ENCODE measurements around the gene ENPP3.
"Not testable (repeated sequence)": the region's sequence is repeated elsewhere in the genome, so short reads cannot be mapped to it uniquely, and the experiment has no call there.

Gene ENPP3

DNA sequence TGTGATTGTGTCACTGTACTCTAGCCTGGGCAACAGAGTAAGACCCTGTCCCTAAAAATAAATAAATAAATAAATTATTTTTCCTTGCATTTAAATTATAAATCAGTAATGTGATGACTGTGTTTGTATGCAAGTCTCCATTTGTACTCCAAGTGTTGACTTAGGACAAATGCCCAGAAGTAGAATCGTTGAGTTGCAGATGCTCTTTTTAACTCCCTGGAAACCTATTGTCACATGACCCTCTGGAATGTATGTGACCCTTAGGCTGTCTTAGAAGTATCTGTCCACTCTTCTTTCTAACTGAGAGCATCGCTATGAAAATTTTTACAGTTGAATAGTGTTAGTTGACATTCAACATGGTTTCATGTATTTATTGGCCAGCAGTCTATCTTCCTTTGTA is 45.3 kb downstream of the ENPP3 start:
- Histone ChIP-seq H2AFZ (ENCODE audit: low read length, unreplicated experiment) (no peak overlapping the region), H3K79me2 (ENCODE audit: control insufficient read depth, insufficient read depth, low read length, unreplicated experiment) (no peaks in the 10 kb centered on the region), H3K36me3 (ENCODE audit: insufficient read depth, low read length) (no peaks in the 10 kb centered on the region), H3K4me1 (ENCODE audit: control insufficient read depth, insufficient read depth, low read length, unreplicated experiment) (no peaks in the 10 kb centered on the region), H3K27ac (ENCODE audit: low read depth, low read length) (no peak overlapping the region), H3K27me3 (ENCODE audit: insufficient read depth, low read length) (no peaks in the 10 kb centered on the region), H3K4me3 (ENCODE audit: low read depth, low read length) (no peak overlapping the region)

DNA sequence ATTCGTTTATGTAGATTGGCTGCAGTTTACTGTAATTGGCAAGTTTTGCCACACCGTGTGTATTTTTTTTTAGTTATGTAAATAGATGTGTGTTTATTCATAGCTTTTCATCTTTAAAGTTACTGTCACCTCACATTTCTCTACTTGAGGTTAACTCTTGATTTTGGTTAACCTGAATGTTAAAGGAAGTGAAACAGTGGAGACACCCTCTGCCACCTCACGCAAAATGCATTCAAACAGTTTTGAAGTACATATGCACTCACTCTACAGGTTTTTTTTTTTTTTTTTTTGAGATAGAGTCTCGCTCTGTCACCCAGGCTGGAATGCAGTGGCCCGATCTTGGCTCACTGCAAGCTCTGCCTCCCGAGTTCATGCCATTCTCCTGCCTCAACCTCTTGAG is 46.4 kb downstream of the ENPP3 start:
- no peaks in the 10 kb centered on the region for H3K36me3 ChIP-seq (ENCODE audit: insufficient read depth, low read length)
- no peaks in the 10 kb centered on the region for H3K4me1 ChIP-seq (ENCODE audit: control insufficient read depth, insufficient read depth, low read length, unreplicated experiment)
- H3K27me3 ChIP-seq (ENCODE audit: insufficient read depth, low read length): no peaks in the 10 kb centered on the region
- no peaks in the 10 kb centered on the region for H3K79me2 ChIP-seq (ENCODE audit: control insufficient read depth, insufficient read depth, low read length, unreplicated experiment)
- H2AFZ ChIP-seq (ENCODE audit: low read length, unreplicated experiment): no peak overlapping the region
- no peak overlapping the region for H3K27ac ChIP-seq (ENCODE audit: low read depth, low read length)
- no peak overlapping the region for H3K4me3 ChIP-seq (ENCODE audit: low read depth, low read length)

DNA sequence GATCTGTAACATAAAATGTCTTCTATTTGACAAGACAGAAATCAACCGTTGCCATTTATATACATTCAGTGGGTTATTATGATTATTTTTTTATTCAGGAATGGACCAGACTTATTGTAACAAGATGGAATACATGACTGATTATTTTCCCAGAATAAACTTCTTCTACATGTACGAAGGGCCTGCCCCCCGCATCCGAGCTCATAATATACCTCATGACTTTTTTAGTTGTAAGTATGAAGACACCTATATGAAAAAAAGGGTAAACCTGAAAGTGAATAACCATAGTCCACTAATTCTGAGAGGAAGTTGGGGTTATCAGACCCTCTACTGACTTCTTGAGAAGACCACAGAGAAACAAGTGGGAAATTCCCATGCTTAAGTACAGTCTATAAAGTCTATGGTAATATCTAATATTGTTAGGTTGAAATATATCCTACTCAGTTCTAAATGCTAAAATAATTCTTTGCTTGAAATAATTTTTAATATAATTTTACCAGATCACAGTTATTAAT is 48.2 kb downstream of the ENPP3 start:
- no peaks in the 10 kb centered on the region for H3K36me3 ChIP-seq (ENCODE audit: insufficient read depth, low read length)
- H3K27me3 ChIP-seq (ENCODE audit: insufficient read depth, low read length): no peaks in the 10 kb centered on the region
- H3K4me1 ChIP-seq (ENCODE audit: control insufficient read depth, insufficient read depth, low read length, unreplicated experiment): no peaks in the 10 kb centered on the region
- H2AFZ ChIP-seq (ENCODE audit: low read length, unreplicated experiment): no peak overlapping the region
- H3K27ac ChIP-seq (ENCODE audit: low read depth, low read length): no peak overlapping the region
- no peak overlapping the region for H3K4me3 ChIP-seq (ENCODE audit: low read depth, low read length)
- H3K79me2 ChIP-seq (ENCODE audit: control insufficient read depth, insufficient read depth, low read length, unreplicated experiment): no peaks in the 10 kb centered on the region

DNA sequence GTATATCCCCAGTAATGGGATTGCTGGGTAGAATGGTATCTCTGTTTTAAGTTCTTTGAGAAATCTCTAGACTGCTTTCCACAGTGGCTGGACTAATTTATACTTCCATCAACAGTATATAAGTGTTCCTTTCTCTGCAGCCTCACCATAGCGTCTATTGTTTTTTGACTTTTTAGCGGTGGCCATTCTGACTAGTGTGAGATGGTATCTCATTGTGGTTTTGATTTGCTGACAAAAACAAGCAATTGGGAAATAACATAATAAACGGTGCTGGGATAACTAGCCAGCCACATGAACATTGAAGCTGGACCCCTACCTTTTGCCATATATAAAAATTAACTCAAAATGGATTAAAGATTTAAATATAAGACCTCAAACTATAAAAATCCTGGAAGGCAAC is 49.9 kb downstream of the ENPP3 start:
- H3K36me3 ChIP-seq (ENCODE audit: insufficient read depth, low read length): no peaks in the 10 kb centered on the region
- H3K4me3 ChIP-seq (ENCODE audit: low read depth, low read length): no peak overlapping the region
- H3K27me3 ChIP-seq (ENCODE audit: insufficient read depth, low read length): no peaks in the 10 kb centered on the region
- no peak overlapping the region for H2AFZ ChIP-seq (ENCODE audit: low read length, unreplicated experiment)
- H3K79me2 ChIP-seq (ENCODE audit: control insufficient read depth, insufficient read depth, low read length, unreplicated experiment): no peaks in the 10 kb centered on the region
- no peak overlapping the region for H3K27ac ChIP-seq (ENCODE audit: low read depth, low read length)
- H3K4me1 ChIP-seq (ENCODE audit: control insufficient read depth, insufficient read depth, low read length, unreplicated experiment): no peaks in the 10 kb centered on the region

DNA sequence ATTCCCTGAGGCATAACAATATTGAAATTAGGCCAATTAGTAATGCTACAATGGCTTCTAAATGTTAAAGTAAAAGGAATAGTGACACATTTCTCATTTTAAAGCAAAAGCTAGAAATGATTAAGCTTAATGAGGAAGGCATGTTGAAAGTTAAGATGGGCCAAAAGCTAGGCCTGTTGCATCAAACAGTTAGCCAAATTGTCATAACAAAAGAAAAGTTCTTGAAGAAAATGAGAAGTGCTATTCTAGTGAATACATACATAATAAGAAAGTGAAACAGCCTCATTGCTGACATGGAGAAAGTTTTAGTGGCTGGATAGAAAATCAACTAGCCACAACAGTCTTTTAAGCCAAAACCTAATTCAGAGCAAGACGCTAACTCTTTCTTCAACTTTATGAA is 51.2 kb downstream of the ENPP3 start:
- H3K79me2 ChIP-seq (ENCODE audit: control insufficient read depth, insufficient read depth, low read length, unreplicated experiment): no peaks in the 10 kb centered on the region
- no peaks in the 10 kb centered on the region for H3K27me3 ChIP-seq (ENCODE audit: insufficient read depth, low read length)
- H3K36me3 ChIP-seq (ENCODE audit: insufficient read depth, low read length): no peaks in the 10 kb centered on the region
- H3K27ac ChIP-seq (ENCODE audit: low read depth, low read length): no peak overlapping the region
- no peak overlapping the region for H2AFZ ChIP-seq (ENCODE audit: low read length, unreplicated experiment)
- no peaks in the 10 kb centered on the region for H3K4me1 ChIP-seq (ENCODE audit: control insufficient read depth, insufficient read depth, low read length, unreplicated experiment)
- no peak overlapping the region for H3K4me3 ChIP-seq (ENCODE audit: low read depth, low read length)

DNA sequence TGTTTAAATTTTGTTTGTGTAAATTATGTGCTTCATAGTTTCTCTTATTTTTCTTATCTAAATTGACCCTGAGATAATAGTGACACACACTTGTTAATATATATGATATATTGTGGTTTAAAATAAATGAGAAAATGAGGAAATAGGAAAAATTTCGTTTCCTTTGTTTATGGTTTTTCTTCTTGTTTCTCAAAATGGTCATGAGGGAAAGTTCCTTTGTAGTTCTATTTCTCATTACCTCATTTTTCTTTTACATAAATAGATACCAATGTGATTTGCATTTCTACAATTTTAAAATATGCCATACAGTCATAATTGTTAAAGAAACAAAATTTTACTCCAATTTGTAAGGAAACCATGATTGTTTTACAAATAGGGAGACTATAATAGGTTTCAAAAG is 54.9 kb downstream of the ENPP3 start:
- Histone ChIP-seq H2AFZ (ENCODE audit: low read length, unreplicated experiment) (no peak overlapping the region), H3K27me3 (ENCODE audit: insufficient read depth, low read length) (no peaks in the 10 kb centered on the region), H3K27ac (ENCODE audit: low read depth, low read length) (no peak overlapping the region), H3K36me3 (ENCODE audit: insufficient read depth, low read length) (no peaks in the 10 kb centered on the region), H3K4me3 (ENCODE audit: low read depth, low read length) (no peak overlapping the region), H3K79me2 (ENCODE audit: control insufficient read depth, insufficient read depth, low read length, unreplicated experiment) (no peaks in the 10 kb centered on the region), H3K4me1 (ENCODE audit: control insufficient read depth, insufficient read depth, low read length, unreplicated experiment) (no peaks in the 10 kb centered on the region)

DNA sequence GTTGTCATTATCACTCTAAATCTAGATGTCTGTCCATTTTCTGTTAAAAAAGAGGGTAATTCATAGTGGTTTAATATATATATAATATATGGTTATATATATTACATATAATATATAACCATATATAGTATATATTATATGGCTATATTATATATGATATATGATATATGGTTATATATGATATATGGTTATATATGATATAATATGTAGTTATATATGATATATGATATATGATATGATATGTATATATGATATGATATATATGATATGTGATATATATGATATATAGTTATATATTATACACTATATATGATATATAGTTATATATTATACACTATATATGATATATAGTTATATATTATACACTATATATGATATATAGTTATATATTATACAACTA is 55.5 kb downstream of the ENPP3 start:
- H3K36me3 ChIP-seq (ENCODE audit: insufficient read depth, low read length): no peaks in the 10 kb centered on the region
- H3K4me1 ChIP-seq (ENCODE audit: control insufficient read depth, insufficient read depth, low read length, unreplicated experiment): no peaks in the 10 kb centered on the region
- no peak overlapping the region for H3K4me3 ChIP-seq (ENCODE audit: low read depth, low read length)
- no peak overlapping the region for H2AFZ ChIP-seq (ENCODE audit: low read length, unreplicated experiment)
- no peak overlapping the region for H3K27ac ChIP-seq (ENCODE audit: low read depth, low read length)
- H3K27me3 ChIP-seq (ENCODE audit: insufficient read depth, low read length): no peaks in the 10 kb centered on the region
- H3K79me2 ChIP-seq (ENCODE audit: control insufficient read depth, insufficient read depth, low read length, unreplicated experiment): no peaks in the 10 kb centered on the region

DNA sequence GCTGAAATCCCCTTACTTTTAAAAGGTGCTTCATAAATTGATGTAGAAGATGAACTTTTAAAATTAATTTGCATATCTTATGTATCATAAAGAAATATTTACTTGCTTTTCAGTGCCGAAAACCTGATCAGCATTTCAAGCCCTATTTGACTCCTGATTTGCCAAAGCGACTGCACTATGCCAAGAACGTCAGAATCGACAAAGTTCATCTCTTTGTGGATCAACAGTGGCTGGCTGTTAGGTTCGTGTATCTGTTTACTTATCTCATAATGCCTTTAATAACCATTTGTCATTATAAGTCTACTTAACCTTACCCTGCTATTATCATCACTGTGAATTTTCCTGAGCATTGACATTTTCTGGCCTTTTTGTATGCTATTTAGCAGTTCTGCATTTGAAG is 56.3 kb downstream of the ENPP3 start:
- Histone ChIP-seq H3K4me3 (ENCODE audit: low read depth, low read length) (no peak overlapping the region), H3K27ac (ENCODE audit: low read depth, low read length) (no peak overlapping the region)

DNA sequence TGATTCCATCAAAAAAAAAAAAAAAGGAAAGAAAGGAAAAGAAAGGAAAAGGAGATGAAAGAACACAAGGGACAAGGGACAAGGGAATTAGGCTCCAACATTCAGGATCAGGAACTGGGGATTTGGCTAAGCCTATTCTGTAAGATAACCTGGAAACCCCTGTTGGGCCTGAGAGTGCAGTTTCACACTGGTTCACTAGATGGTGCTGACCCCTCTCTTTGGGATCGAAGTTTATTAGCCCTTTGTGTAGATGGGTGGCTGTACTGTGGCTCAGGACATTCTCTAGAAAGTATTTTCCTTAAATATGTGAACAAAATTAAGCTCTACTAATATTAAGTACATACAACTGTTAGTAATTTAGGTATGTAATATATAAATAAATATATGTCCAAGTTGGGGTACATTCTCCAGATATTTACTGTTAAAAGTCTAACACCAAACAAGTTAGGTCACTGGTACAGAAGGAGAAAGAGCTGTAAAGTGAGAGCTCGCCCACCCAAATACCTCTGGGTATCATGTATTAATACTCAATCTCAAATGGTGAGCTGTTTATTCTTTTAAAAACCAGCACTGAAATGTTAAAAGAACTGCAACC is 57.8 kb downstream of the ENPP3 start:
- no peaks in the 10 kb centered on the region for H3K4me1 ChIP-seq (ENCODE audit: control insufficient read depth, insufficient read depth, low read length, unreplicated experiment)
- no peak overlapping the region for H3K27ac ChIP-seq (ENCODE audit: low read depth, low read length)
- no peaks in the 10 kb centered on the region for H3K79me2 ChIP-seq (ENCODE audit: control insufficient read depth, insufficient read depth, low read length, unreplicated experiment)
- H2AFZ ChIP-seq (ENCODE audit: low read length, unreplicated experiment): no peak overlapping the region
- H3K4me3 ChIP-seq (ENCODE audit: low read depth, low read length): no peak overlapping the region
- H3K27me3 ChIP-seq (ENCODE audit: insufficient read depth, low read length): no peaks in the 10 kb centered on the region
- H3K36me3 ChIP-seq (ENCODE audit: insufficient read depth, low read length): no peaks in the 10 kb centered on the region

More for the DNA sequence above, 56.3 kb downstream of the ENPP3 start:
- Histone ChIP-seq H2AFZ (ENCODE audit: low read length, unreplicated experiment) (no peak overlapping the region), H3K36me3 (ENCODE audit: insufficient read depth, low read length) (no peaks in the 10 kb centered on the region), H3K27me3 (ENCODE audit: insufficient read depth, low read length) (no peaks in the 10 kb centered on the region), H3K79me2 (ENCODE audit: control insufficient read depth, insufficient read depth, low read length, unreplicated experiment) (no peaks in the 10 kb centered on the region), H3K4me1 (ENCODE audit: control insufficient read depth, insufficient read depth, low read length, unreplicated experiment) (no peaks in the 10 kb centered on the region)

DNA sequence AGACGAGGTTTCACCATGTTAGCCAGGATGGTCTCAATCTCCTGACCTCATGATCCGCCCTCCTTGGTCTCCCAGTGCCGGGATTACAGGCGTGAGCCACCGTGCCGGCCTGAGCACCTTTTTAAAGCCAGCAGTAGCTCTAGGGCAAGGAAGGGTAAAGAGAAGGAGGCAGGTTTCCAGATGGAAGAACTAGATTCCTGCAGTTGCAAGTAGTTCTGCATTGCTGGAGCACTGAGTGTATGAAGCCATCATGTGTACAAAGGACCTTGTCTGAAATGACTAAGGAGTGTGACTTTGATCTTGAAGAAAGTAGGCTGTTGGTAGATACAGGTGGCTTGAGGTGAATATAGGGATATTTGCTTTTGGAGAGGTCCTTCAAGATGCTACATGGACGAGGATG is 59.9 kb downstream of the ENPP3 start:
- H2AFZ ChIP-seq (ENCODE audit: low read length, unreplicated experiment): no peak overlapping the region
- no peak overlapping the region for H3K27ac ChIP-seq (ENCODE audit: low read depth, low read length)
- no peaks in the 10 kb centered on the region for H3K27me3 ChIP-seq (ENCODE audit: insufficient read depth, low read length)
- no peaks in the 10 kb centered on the region for H3K36me3 ChIP-seq (ENCODE audit: insufficient read depth, low read length)
- H3K4me1 ChIP-seq (ENCODE audit: control insufficient read depth, insufficient read depth, low read length, unreplicated experiment): no peaks in the 10 kb centered on the region
- H3K4me3 ChIP-seq (ENCODE audit: low read depth, low read length): no peak overlapping the region
- H3K79me2 ChIP-seq (ENCODE audit: control insufficient read depth, insufficient read depth, low read length, unreplicated experiment): no peaks in the 10 kb centered on the region

DNA sequence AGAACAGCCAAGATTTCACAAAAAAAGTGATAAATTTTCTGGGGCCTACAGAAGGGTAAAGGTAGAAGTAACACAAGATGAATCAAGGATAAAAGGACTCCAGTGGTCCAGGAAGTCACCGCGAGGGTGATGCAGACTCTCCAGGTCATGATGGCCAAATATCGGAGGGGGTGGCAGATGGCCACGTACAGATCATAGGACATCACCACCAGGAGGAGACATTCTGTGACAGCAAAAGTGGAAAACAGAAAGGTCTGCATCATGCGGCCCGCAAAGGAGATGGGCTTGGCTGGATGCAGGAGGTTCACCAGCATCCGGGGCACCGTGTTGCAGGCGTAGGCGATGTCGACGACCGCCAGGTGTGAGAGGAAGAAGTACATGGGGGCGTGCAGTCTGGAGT is 63.7 kb downstream of the ENPP3 start:
- not testable (repeated sequence) for H3K36me3 ChIP-seq (ENCODE audit: insufficient read depth, low read length)

More for the DNA sequence above, 63.7 kb downstream of the ENPP3 start:
- H3K79me2 ChIP-seq (ENCODE audit: control insufficient read depth, insufficient read depth, low read length, unreplicated experiment); H2AFZ ChIP-seq (ENCODE audit: low read length, unreplicated experiment); H3K27me3 ChIP-seq (ENCODE audit: insufficient read depth, low read length); H3K27ac ChIP-seq (ENCODE audit: low read depth, low read length); H3K4me3 ChIP-seq (ENCODE audit: low read depth, low read length); H3K4me1 ChIP-seq (ENCODE audit: control insufficient read depth, insufficient read depth, low read length, unreplicated experiment): not testable (repeated sequence)

All from ACC112 (cell line).